ENCODE measurements around the gene CCND1. TPM values are rescaled to one million over a fixed set of nuclear protein-coding genes. Genes with fewer than 3 reads are reported as not detected.

Gene CCND1
- total and polyA plus RNA-seq, 9 of the 15 experiments (the other 6 are each of a cell fraction or from before 2014, with no cell fraction given): 0.04 to 23.3 (median 3.8) TPM

DNA sequence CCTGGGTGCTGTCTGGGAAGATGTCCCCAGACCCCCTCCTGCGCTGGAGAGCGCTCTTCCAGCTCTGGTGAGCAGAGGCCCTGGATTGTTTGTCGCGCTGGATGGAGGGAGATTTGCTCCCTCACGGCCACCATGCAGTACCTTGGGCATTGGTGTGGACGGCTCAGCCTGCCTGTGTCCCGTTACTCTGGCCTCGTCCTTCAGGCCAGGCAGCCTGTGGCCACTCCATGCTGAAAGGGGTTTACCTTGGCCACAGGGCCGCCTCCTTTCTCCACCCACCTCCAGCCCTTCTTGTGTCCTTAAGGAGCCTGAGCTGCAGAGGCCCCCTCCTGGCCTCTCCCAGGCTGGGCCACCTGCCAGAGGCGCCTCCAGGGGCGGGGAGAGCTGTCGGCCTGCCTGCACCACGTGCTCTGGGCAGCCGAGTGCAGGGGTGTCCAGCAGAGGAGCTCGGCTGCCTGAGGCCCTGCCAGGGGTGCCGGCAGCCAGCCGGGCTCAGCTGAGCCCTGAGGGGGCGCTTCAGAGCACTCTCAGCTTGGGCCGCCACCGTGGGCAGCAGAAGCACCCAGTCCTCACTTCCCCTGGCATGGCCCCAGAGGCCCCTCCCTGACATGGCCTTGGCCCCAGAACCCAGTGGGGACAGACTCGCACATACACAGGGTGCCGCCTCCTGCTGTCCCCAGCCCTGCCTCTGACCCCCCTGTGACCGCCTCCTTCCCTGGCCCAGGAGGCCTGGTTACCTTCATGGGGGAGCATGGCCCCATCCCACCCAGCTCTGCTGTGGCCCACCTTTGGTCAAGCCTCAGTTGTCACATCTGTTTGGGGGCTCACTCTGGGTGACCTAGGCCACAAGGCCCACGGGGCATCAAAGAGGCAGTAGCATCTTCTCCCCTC, 3.4 kb downstream of the CCND1 start (continued):
- TF ChIP-seq, protein P1, sequence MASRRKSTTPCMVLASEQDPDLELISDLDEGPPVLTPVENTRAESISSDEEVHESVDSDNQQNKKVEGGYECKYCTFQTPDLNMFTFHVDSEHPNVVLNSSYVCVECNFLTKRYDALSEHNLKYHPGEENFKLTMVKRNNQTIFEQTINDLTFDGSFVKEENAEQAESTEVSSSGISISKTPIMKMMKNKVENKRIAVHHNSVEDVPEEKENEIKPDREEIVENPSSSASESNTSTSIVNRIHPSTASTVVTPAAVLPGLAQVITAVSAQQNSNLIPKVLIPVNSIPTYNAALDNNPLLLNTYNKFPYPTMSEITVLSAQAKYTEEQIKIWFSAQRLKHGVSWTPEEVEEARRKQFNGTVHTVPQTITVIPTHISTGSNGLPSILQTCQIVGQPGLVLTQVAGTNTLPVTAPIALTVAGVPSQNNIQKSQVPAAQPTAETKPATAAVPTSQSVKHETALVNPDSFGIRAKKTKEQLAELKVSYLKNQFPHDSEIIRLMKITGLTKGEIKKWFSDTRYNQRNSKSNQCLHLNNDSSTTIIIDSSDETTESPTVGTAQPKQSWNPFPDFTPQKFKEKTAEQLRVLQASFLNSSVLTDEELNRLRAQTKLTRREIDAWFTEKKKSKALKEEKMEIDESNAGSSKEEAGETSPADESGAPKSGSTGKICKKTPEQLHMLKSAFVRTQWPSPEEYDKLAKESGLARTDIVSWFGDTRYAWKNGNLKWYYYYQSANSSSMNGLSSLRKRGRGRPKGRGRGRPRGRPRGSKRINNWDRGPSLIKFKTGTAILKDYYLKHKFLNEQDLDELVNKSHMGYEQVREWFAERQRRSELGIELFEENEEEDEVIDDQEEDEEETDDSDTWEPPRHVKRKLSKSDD (conservative IDR thresholded peaks at IDR 0.05; ENCODE audit: low read length): no peak
- TF ChIP-seq, protein P2, sequence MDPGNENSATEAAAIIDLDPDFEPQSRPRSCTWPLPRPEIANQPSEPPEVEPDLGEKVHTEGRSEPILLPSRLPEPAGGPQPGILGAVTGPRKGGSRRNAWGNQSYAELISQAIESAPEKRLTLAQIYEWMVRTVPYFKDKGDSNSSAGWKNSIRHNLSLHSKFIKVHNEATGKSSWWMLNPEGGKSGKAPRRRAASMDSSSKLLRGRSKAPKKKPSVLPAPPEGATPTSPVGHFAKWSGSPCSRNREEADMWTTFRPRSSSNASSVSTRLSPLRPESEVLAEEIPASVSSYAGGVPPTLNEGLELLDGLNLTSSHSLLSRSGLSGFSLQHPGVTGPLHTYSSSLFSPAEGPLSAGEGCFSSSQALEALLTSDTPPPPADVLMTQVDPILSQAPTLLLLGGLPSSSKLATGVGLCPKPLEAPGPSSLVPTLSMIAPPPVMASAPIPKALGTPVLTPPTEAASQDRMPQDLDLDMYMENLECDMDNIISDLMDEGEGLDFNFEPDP (CRISPR knock-in tag; IDR thresholded peaks at IDR 0.05): no peak
- peak in 2 of 3 experiments; percentile 17 to 22; a peak in 3 of 6 replicates for TF ChIP-seq CTCF (IDR thresholded peaks at IDR 0.05 in 2 of 3, conservative IDR thresholded peaks at IDR 0.05 in 1 of 3; ENCODE audit: insufficient read depth in 2 of 3, low read depth in 1 of 3, low read length in 3 of 3)
- no peak for TF ChIP-seq CREBBP (IDR thresholded peaks at IDR 0.05; ENCODE audit: low read depth, low read length)
- TF ChIP-seq ETS1 (conservative IDR thresholded peaks at IDR 0.05; ENCODE audit: control insufficient read depth, low read depth, low read length): no peak
- no peak for TF ChIP-seq RBBP5 (IDR thresholded peaks at IDR 0.05; ENCODE audit: borderline replicate concordance, insufficient read depth, low read length, poor library complexity, severe bottlenecking)
- TF ChIP-seq TBP (optimal IDR thresholded peaks at IDR 0.05; ENCODE audit: low read depth, low read length): no peak
- 0 out of 2 replicates have a peak, but pooled peaks have one; percentile 9 for TF ChIP-seq SP1 (CRISPR knock-in tag; IDR thresholded peaks at IDR 0.05)
- no peak for TF ChIP-seq RBM39 (optimal IDR thresholded peaks at IDR 0.05; ENCODE audit: low read depth, low read length)
- TF ChIP-seq ZMIZ1 (IDR thresholded peaks at IDR 0.05; ENCODE audit: low read depth in 2 of 2, low read length in 2 of 2): no peak
- no peak for TF ChIP-seq PHTF2 (CRISPR knock-in tag; IDR thresholded peaks at IDR 0.05)
- no peak for TF ChIP-seq POLR3G (IDR thresholded peaks at IDR 0.05; ENCODE audit: extremely low read depth, insufficient read length, insufficient replicate concordance)
- TF ChIP-seq ZNF140 (CRISPR knock-in tag; IDR thresholded peaks at IDR 0.05): no peak
